ENCODE data around the gene CREB5.

CREB5 gene

DNA sequence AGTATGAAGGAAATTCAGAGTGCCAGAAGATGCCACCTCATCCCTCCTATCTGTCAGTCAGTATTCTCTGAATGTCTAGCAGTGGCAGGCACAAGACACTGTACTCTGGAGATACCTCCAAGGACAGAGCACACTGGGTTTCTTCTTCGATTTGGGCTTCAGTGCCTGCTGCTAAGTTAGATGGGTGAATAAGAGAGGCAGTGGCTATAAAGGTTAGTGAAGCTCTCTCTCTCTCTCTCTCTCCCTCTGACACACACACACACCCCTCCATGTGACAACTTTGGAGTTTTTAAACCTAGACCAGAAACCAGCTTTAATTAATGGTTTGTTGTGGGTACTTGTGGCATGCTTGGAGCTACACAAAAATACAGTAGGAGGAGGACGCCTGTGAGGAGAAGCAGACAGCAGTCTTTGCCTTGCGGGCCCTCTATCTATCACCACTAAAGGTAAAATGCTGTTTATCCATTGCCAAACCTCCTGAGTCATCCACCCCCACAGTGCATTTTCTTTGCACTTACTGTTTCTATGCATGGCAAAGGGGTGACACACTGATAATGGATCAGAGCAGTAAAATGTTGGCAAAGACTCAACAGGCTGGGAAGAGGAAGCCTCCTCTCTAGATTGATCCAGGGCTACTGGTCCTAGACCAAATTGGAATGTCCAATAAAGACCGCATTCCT is 443.4 kb downstream of the CREB5 start:
- Histone ChIP-seq H3K79me2 (no peaks in the 10 kb centered on the region), H3K4me3 (ENCODE audit: low read depth, low read length) (no peak overlapping the region), H3K27me3 (ENCODE audit: control insufficient read depth, insufficient read depth, low read length) (no peaks in the 10 kb centered on the region), H3K9ac (no peak overlapping the region), H3K9me3 (ENCODE audit: control insufficient read depth, low read length) (no peaks in the 10 kb centered on the region), H2AFZ (no peak overlapping the region), H3K27ac (no peak overlapping the region), H3K4me2 (ENCODE audit: low read length) (no peak overlapping the region), H3K4me1 (peaks cover 2% of the 10 kb centered on the region), H3K36me3 (ENCODE audit: control insufficient read depth, insufficient read depth, low read length) (no peaks in the 10 kb centered on the region)
- TF ChIP-seq, protein P1, sequence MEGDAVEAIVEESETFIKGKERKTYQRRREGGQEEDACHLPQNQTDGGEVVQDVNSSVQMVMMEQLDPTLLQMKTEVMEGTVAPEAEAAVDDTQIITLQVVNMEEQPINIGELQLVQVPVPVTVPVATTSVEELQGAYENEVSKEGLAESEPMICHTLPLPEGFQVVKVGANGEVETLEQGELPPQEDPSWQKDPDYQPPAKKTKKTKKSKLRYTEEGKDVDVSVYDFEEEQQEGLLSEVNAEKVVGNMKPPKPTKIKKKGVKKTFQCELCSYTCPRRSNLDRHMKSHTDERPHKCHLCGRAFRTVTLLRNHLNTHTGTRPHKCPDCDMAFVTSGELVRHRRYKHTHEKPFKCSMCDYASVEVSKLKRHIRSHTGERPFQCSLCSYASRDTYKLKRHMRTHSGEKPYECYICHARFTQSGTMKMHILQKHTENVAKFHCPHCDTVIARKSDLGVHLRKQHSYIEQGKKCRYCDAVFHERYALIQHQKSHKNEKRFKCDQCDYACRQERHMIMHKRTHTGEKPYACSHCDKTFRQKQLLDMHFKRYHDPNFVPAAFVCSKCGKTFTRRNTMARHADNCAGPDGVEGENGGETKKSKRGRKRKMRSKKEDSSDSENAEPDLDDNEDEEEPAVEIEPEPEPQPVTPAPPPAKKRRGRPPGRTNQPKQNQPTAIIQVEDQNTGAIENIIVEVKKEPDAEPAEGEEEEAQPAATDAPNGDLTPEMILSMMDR (IDR thresholded peaks at IDR 0.05): no peak

- no peak overlapping the region for H3K4me2 ChIP-seq (ENCODE audit: low read length)
- H3K27ac ChIP-seq: no peak overlapping the region
- H3K4me3 ChIP-seq (ENCODE audit: low read depth, low read length): no peak overlapping the region
- H3K36me3 ChIP-seq (ENCODE audit: control insufficient read depth, insufficient read depth, low read length): no peaks in the 10 kb centered on the region
- H2AFZ ChIP-seq: no peak overlapping the region
- TF ChIP-seq, protein P1 (IDR thresholded peaks at IDR 0.05): no peak
- H3K79me2 ChIP-seq: no peaks in the 10 kb centered on the region
- no peaks in the 10 kb centered on the region for H3K27me3 ChIP-seq (ENCODE audit: control insufficient read depth, insufficient read depth, low read length)
- H3K9me3 ChIP-seq (ENCODE audit: control insufficient read depth, low read length): no peaks in the 10 kb centered on the region
- H3K9ac ChIP-seq: no peak overlapping the region
- H3K4me1 ChIP-seq: peaks cover 2% of the 10 kb centered on the region
Measured at GRCh38 chr7:28856656-28857055, 444.3 kb downstream of the CREB5 start.

DNA sequence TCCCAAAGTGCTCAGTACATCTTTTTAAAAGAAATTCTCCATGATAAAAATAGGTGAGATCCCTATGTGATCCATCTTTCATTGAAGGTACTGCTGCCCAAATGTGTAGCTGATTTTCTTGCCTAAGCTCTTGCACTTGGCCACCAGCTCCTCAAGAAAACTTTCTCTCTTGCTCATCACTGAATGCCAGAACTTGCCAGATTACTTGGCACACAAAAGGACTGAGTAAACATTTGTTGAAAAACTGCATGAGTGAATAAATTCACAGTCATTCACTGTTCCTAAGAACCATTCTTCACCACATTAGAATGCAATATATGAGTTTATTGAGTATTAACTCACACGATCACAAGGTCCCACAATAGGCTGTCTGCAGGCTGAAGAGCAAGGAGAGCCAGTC is 445.9 kb downstream of the CREB5 start:
- H3K79me2 ChIP-seq: no peaks in the 10 kb centered on the region
- no peaks in the 10 kb centered on the region for H3K27me3 ChIP-seq (ENCODE audit: control insufficient read depth, insufficient read depth, low read length)
- no peak overlapping the region for H3K4me2 ChIP-seq (ENCODE audit: low read length)
- no peak overlapping the region for H2AFZ ChIP-seq
- no peaks in the 10 kb centered on the region for H3K9me3 ChIP-seq (ENCODE audit: control insufficient read depth, low read length)
- peaks cover 2% of the 10 kb centered on the region for H3K4me1 ChIP-seq
- no peak overlapping the region for H3K4me3 ChIP-seq (ENCODE audit: low read depth, low read length)
- TF ChIP-seq, protein P1 (IDR thresholded peaks at IDR 0.05): no peak
- H3K9ac ChIP-seq: no peak overlapping the region
- H3K27ac ChIP-seq: no peak overlapping the region
- no peaks in the 10 kb centered on the region for H3K36me3 ChIP-seq (ENCODE audit: control insufficient read depth, insufficient read depth, low read length)

- Histone ChIP-seq H3K27me3 (ENCODE audit: control insufficient read depth, insufficient read depth, low read length) (no peaks in the 10 kb centered on the region), H3K4me2 (ENCODE audit: low read length) (no peak overlapping the region), H3K27ac (no peak overlapping the region), H3K9me3 (ENCODE audit: control insufficient read depth, low read length) (no peaks in the 10 kb centered on the region), H3K4me1 (peaks cover 2% of the 10 kb centered on the region), H3K79me2 (no peaks in the 10 kb centered on the region), H3K4me3 (ENCODE audit: low read depth, low read length) (no peak overlapping the region), H2AFZ (no peak overlapping the region), H3K9ac (no peak overlapping the region), H3K36me3 (ENCODE audit: control insufficient read depth, insufficient read depth, low read length) (no peaks in the 10 kb centered on the region)
- TF ChIP-seq, protein P1 (IDR thresholded peaks at IDR 0.05): no peak
Measured at GRCh38 chr7:28858895-28859294, 446.6 kb downstream of the CREB5 start.

- Histone ChIP-seq H3K36me3 (ENCODE audit: control insufficient read depth, insufficient read depth, low read length) (no peaks in the 10 kb centered on the region), H3K4me3 (ENCODE audit: low read depth, low read length) (no peak overlapping the region), H3K4me2 (ENCODE audit: low read length) (no peak overlapping the region), H3K27ac (no peak overlapping the region), H3K9me3 (ENCODE audit: control insufficient read depth, low read length) (no peaks in the 10 kb centered on the region), H3K27me3 (ENCODE audit: control insufficient read depth, insufficient read depth, low read length) (no peaks in the 10 kb centered on the region), H3K9ac (no peak overlapping the region), H2AFZ (no peak overlapping the region), H3K79me2 (no peaks in the 10 kb centered on the region), H3K4me1 (no peaks in the 10 kb centered on the region)
- TF ChIP-seq, protein P1 (IDR thresholded peaks at IDR 0.05): no peak
Measured at GRCh38 chr7:28861825-28862224, 449.5 kb downstream of the CREB5 start.
